ENCODE measurements around the gene COQ10A. TPM values are rescaled to one million over a fixed set of nuclear protein-coding genes. Genes with fewer than 3 reads are reported as not detected.

The COQ10A gene
- total and polyA plus RNA-seq, 2 of the 13 experiments (the other 11 are each of a cell fraction or from before 2014, with no cell fraction given), result 21.0 to 37.3 TPM

DNA sequence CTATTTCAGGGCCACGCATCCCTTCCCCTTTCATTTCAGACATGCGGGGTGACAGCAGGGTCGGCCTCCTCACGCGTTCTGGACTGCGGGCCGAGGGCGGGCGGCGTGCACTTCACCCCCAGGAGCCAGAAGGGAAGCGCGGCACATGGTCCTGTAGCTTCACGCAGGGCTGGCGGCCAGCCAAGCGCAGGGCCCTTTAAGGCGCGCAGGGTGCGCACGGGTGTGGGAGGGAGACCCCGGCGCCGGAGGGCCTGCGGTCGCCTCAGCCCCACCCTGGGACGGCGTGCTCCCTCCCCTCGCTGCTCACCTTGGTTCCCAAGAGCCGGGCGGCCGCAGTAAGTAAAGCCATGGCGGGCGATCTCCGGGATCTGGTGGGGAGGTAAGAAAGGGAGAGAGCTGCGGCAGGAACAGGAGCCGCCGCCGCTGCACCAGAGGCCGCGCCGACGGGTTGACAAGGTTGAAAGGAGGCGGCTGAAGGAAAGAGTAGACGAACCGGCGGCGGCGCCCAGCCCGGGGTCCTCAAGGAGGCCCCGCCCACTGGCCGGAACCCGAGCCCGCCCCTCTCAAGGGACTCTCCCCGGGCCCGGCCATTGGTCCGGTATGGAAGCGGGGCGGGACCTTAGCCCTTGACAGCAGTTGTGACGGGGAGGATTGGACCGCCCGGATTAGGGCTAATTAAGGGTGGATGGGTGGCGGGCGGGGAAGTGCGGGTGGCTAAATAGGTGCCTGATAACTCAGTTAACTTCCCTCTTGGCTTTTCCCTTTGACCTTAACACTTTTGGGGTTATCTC lies 33.3 kb downstream of the COQ10A start, which contains the start of gene CS (continued):
- TF ChIP-seq, protein P1, sequence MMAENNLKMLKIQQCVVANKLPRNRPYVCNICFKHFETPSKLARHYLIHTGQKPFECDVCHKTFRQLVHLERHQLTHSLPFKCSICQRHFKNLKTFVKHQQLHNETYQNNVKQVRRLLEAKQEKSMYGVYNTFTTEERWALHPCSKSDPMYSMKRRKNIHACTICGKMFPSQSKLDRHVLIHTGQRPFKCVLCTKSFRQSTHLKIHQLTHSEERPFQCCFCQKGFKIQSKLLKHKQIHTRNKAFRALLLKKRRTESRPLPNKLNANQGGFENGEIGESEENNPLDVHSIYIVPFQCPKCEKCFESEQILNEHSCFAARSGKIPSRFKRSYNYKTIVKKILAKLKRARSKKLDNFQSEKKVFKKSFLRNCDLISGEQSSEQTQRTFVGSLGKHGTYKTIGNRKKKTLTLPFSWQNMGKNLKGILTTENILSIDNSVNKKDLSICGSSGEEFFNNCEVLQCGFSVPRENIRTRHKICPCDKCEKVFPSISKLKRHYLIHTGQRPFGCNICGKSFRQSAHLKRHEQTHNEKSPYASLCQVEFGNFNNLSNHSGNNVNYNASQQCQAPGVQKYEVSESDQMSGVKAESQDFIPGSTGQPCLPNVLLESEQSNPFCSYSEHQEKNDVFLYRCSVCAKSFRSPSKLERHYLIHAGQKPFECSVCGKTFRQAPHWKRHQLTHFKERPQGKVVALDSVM (CRISPR knock-in tag; IDR thresholded peaks at IDR 0.05), result no peak
- TF ChIP-seq ZNF383 (CRISPR knock-in tag; IDR thresholded peaks at IDR 0.05; ENCODE audit: borderline replicate concordance) (peak; percentile 84; the same call in 1 of the 2 replicates), ZC3H13 (CRISPR knock-in tag; IDR thresholded peaks at IDR 0.05) (0 out of 2 replicates have a peak, but pooled peaks have one; percentile 37), ZNF557 (CRISPR knock-in tag; IDR thresholded peaks at IDR 0.05) (no peak), NCOA5 (CRISPR knock-in tag; IDR thresholded peaks at IDR 0.05) (no peak), ZNF850 (CRISPR knock-in tag; conservative IDR thresholded peaks at IDR 0.05) (0 out of 2 replicates have a peak, but pooled peaks have one; percentile 39), GATA4 (IDR thresholded peaks at IDR 0.05; ENCODE audit: borderline replicate concordance, low read depth) (no peak), ZNF782 (CRISPR knock-in tag; IDR thresholded peaks at IDR 0.05; ENCODE audit: borderline replicate concordance) (peak; percentile 90; the same call in 1 of the 2 replicates), ZKSCAN8 (CRISPR knock-in tag; IDR thresholded peaks at IDR 0.05; ENCODE audit: borderline replicate concordance) (no peak), XBP1 (CRISPR knock-in tag; IDR thresholded peaks at IDR 0.05) (no peak), ZNF468 (CRISPR knock-in tag; IDR thresholded peaks at IDR 0.05) (0 out of 2 replicates have a peak, but pooled peaks have one; percentile 74), NR2F2 (IDR thresholded peaks at IDR 0.05; ENCODE audit: borderline replicate concordance, low read depth) (no peak), ZNF788 (CRISPR knock-in tag; IDR thresholded peaks at IDR 0.05; ENCODE audit: borderline replicate concordance) (no peak), ZNF24 (IDR thresholded peaks at IDR 0.05) (no peak), ERF (CRISPR knock-in tag; IDR thresholded peaks at IDR 0.05) (peak; percentile 17; the same call in 1 of the 2 replicates), NFKB2 (CRISPR knock-in tag; IDR thresholded peaks at IDR 0.05; ENCODE audit: borderline replicate concordance) (no peak), TBX2 (CRISPR knock-in tag; IDR thresholded peaks at IDR 0.05; ENCODE audit: borderline replicate concordance) (peak; percentile 59), ZNF616 (CRISPR knock-in tag; IDR thresholded peaks at IDR 0.05; ENCODE audit: low read depth) (no peak), CEBPB (IDR thresholded peaks at IDR 0.05; ENCODE audit: borderline replicate concordance, low read depth, low read length) (no peak), ZNF891 (CRISPR knock-in tag; IDR thresholded peaks at IDR 0.05) (peak; percentile 68; the same call in 1 of the 2 replicates), ZNF292 (CRISPR knock-in tag; IDR thresholded peaks at IDR 0.05; ENCODE audit: borderline replicate concordance, low read depth) (no peak), SUZ12 (IDR thresholded peaks at IDR 0.05; ENCODE audit: low read depth, low read length) (no peak), ZNF3 (CRISPR knock-in tag; IDR thresholded peaks at IDR 0.05) (no peak), ZNF44 (CRISPR knock-in tag; IDR thresholded peaks at IDR 0.05) (no peak)
- TF ChIP-seq, protein P2, sequence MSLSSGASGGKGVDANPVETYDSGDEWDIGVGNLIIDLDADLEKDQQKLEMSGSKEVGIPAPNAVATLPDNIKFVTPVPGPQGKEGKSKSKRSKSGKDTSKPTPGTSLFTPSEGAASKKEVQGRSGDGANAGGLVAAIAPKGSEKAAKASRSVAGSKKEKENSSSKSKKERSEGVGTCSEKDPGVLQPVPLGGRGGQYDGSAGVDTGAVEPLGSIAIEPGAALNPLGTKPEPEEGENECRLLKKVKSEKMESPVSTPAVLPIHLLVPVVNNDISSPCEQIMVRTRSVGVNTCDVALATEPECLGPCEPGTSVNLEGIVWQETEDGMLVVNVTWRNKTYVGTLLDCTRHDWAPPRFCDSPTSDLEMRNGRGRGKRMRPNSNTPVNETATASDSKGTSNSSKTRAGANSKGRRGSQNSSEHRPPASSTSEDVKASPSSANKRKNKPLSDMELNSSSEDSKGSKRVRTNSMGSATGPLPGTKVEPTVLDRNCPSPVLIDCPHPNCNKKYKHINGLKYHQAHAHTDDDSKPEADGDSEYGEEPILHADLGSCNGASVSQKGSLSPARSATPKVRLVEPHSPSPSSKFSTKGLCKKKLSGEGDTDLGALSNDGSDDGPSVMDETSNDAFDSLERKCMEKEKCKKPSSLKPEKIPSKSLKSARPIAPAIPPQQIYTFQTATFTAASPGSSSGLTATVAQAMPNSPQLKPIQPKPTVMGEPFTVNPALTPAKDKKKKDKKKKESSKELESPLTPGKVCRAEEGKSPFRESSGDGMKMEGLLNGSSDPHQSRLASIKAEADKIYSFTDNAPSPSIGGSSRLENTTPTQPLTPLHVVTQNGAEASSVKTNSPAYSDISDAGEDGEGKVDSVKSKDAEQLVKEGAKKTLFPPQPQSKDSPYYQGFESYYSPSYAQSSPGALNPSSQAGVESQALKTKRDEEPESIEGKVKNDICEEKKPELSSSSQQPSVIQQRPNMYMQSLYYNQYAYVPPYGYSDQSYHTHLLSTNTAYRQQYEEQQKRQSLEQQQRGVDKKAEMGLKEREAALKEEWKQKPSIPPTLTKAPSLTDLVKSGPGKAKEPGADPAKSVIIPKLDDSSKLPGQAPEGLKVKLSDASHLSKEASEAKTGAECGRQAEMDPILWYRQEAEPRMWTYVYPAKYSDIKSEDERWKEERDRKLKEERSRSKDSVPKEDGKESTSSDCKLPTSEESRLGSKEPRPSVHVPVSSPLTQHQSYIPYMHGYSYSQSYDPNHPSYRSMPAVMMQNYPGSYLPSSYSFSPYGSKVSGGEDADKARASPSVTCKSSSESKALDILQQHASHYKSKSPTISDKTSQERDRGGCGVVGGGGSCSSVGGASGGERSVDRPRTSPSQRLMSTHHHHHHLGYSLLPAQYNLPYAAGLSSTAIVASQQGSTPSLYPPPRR (CRISPR knock-in tag; IDR thresholded peaks at IDR 0.05; ENCODE audit: borderline replicate concordance), result no peak; the same call in 1 of the 2 replicates

All from HepG2 (cell line).